Endothelial cell of umbilical vein (primary cell): ENCODE results near the gene ARL6IP6.

Experiments used
- EZH2 ChIP-seq: IDR thresholded peaks from 2 replicates; pipeline ENCODE4 v1.6.1; 2012; ENCODE audit warnings: borderline replicate concordance, low read depth, mild to moderate bottlenecking, moderate library complexity, low read length, inconsistent platforms; ENCODE audit not compliant: severe bottlenecking
- POLR2A ChIP-seq: IDR thresholded peaks from 2 replicates; pipeline ENCODE4 v1.6.1; 2012; ENCODE audit warnings: low read depth, mild to moderate bottlenecking, control low read depth, low read length
- TF ChIP-seq, protein P1 (sequence below), 2 donors: IDR thresholded peaks; 1 replicate in 1 of 2; 2 replicates in 1 of 2; pipeline ENCODE4 v1.5.1; 2011; ENCODE audit warnings: low read length in 2 of 2, mild to moderate bottlenecking in 2 of 2, moderate library complexity in 2 of 2, control low read depth in 1 of 2, inconsistent platforms in 1 of 2, low read depth in 1 of 2; ENCODE audit not compliant: insufficient read depth in 1 of 2; ENCODE audit errors: extremely low read depth in 1 of 2
- TF ChIP-seq, protein P2 (sequence below): IDR thresholded peaks from 2 replicates; pipeline ENCODE4 v1.6.1; 2011; ENCODE audit not compliant: insufficient read depth, insufficient read length

DNA sequence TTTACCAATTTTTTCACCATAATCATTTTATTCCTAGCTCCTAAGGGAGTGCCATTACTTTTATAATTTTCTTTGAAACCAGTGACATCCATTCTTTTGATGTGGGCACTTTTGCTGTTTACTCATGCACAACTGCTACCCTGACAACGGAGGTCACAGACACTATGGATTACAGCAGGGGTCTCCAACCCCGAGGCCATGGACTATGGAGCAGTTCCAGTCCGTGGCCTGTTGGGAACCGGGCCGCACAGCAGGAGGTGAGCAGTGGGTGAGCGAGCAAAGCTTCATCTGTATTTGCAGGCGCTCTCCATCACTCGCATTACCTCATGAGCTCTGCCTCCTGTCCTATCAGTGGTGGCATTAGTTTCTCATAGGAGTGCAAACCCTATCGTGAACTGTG is 35.8 kb upstream of the ARL6IP6 start:
- TF ChIP-seq, protein P1, sequence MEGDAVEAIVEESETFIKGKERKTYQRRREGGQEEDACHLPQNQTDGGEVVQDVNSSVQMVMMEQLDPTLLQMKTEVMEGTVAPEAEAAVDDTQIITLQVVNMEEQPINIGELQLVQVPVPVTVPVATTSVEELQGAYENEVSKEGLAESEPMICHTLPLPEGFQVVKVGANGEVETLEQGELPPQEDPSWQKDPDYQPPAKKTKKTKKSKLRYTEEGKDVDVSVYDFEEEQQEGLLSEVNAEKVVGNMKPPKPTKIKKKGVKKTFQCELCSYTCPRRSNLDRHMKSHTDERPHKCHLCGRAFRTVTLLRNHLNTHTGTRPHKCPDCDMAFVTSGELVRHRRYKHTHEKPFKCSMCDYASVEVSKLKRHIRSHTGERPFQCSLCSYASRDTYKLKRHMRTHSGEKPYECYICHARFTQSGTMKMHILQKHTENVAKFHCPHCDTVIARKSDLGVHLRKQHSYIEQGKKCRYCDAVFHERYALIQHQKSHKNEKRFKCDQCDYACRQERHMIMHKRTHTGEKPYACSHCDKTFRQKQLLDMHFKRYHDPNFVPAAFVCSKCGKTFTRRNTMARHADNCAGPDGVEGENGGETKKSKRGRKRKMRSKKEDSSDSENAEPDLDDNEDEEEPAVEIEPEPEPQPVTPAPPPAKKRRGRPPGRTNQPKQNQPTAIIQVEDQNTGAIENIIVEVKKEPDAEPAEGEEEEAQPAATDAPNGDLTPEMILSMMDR (IDR thresholded peaks at IDR 0.05; ENCODE audit: extremely low read depth in 1 of 2, insufficient read depth in 1 of 2, low read depth in 1 of 2, low read length in 2 of 2), result no peak
- TF ChIP-seq, protein P2, sequence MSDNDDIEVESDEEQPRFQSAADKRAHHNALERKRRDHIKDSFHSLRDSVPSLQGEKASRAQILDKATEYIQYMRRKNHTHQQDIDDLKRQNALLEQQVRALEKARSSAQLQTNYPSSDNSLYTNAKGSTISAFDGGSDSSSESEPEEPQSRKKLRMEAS, result no peak
- TF ChIP-seq EZH2 (no peak), POLR2A (no peak)
